ENCODE results near the gene KANSL3. TPM values are rescaled to one million over a fixed set of nuclear protein-coding genes. Genes with fewer than 3 reads are reported as not detected.

Gene KANSL3
- total and polyA plus RNA-seq, 9 of the 15 experiments (the other 6 are each of a cell fraction or from before 2014, with no cell fraction given) = 11.3 to 43.7 (median 27.9) TPM

- TF ChIP-seq ZBTB11 (CRISPR knock-in tag; IDR thresholded peaks at IDR 0.05) (peak in 2 of 3 experiments; percentile 40 to 57; a peak in 3 of 6 replicates), MTF1 (CRISPR knock-in tag; IDR thresholded peaks at IDR 0.05; ENCODE audit: borderline replicate concordance) (no peak), ZFP36 (IDR thresholded peaks at IDR 0.05; ENCODE audit: low read depth, low read length, partially characterized antibody) (no peak), ZNF384 (IDR thresholded peaks at IDR 0.05; ENCODE audit: low read depth, low read length) (peak; percentile 53; the same call in 1 of the 2 replicates), TCF7L2 (IDR thresholded peaks at IDR 0.05; ENCODE audit: low read depth, low read length) (no peak), BRD4 (IDR thresholded peaks at IDR 0.05) (no peak; the same call in 1 of the 2 replicates), NR2C2 (CRISPR knock-in tag; IDR thresholded peaks at IDR 0.05) (peak; percentile 89), NR2C2 (tag; IDR thresholded peaks at IDR 0.05) (peak; percentile 89), ZZZ3 (IDR thresholded peaks at IDR 0.05) (no peak), ZNF507 (tag; conservative IDR thresholded peaks at IDR 0.05) (no peak), TFAM (CRISPR knock-in tag; conservative IDR thresholded peaks at IDR 0.05) (no peak), MXD1 (CRISPR knock-in tag; IDR thresholded peaks at IDR 0.05; ENCODE audit: borderline replicate concordance, poor library complexity, severe bottlenecking) (peak; percentile 38), RBFOX2 (IDR thresholded peaks at IDR 0.05; ENCODE audit: low read depth, low read length) (peak; percentile 93), ZNF263 (CRISPR knock-in tag; IDR thresholded peaks at IDR 0.05; ENCODE audit: borderline replicate concordance) (no peak), CCAR2 (IDR thresholded peaks at IDR 0.05; ENCODE audit: low read depth, low read length) (0 out of 2 replicates have a peak, but pooled peaks have one; percentile 86), MLLT1 (IDR thresholded peaks at IDR 0.05) (0 out of 4 replicates have a peak, but pooled peaks of 1 of the 2 experiments have one; percentile 23)
Observed at GRCh38 chr2:96638144-96639121, at the start of gene KANSL3 (continued).

Measured in K562 (cell line).